Thoracic aorta (tissue), 2 donors: ENCODE results near the gene SLC6A11. TPM values are rescaled to one million over a fixed set of nuclear protein-coding genes. Genes with fewer than 3 reads are reported as not detected.

Experiments
- ATAC-seq: fragments of 150-250 bp; one replicate; pipeline ENCODE4 v1.8.0; 2017; ENCODE audit warnings: low read depth; ENCODE audit not compliant: insufficient number of reproducible peaks, low FRiP score
- DNase-seq: peaks from one replicate; pipeline ENCODE4 v3.0.0-alpha.2; 2020; ENCODE audit warnings: low spot score
- H3K27ac ChIP-seq, 2 donors: fragments of 200-600 bp; sonication (generic); 1 replicate in 1 of 2; 2 replicates in 1 of 2; pipeline ENCODE4 v1.5.1; 2016; ENCODE audit warnings: mild to moderate bottlenecking in 2 of 2, moderate library complexity in 2 of 2
- H3K27me3 ChIP-seq: fragments of 200-600 bp; sonication (generic); replicated peaks from 2 replicates; pipeline ENCODE4 v1.6.0; 2016; ENCODE audit warnings: mild to moderate bottlenecking; ENCODE audit not compliant: insufficient read depth
- H3K36me3 ChIP-seq: fragments of 200-600 bp; sonication (generic); one replicate; pipeline ENCODE4 v1.5.1; 2016
- H3K4me1 ChIP-seq, 2 donors: fragments of 200-600 bp; sonication (generic); 1 replicate in 1 of 2; 2 replicates in 1 of 2; pipeline versions ENCODE4 v1.5.1 to v1.6.0; 2016; ENCODE audit warnings: low read depth in 2 of 2, mild to moderate bottlenecking in 1 of 2; ENCODE audit not compliant: control insufficient read depth in 1 of 2
- H3K4me3 ChIP-seq: fragments of 200-600 bp; sonication (generic); 2 replicates; pipeline ENCODE4 v1.5.1; 2016; ENCODE audit warnings: mild to moderate bottlenecking
- H3K9me3 ChIP-seq: fragments of 200-600 bp; sonication (generic); 2 replicates; pipeline ENCODE4 v1.5.1; 2016
- CTCF ChIP-seq: fragments of 200-600 bp; sonication (generic); IDR thresholded peaks from one replicate; pipeline ENCODE4 v1.5.1; 2019; ENCODE audit warnings: antibody characterized with exemption
- total RNA-seq, 2 donors: library from RNA; depleted of rRNA; stranded (reverse); fragments of >200 nt; gene quantifications; one replicate each; pipeline versions ENCODE4 v1.1.0 to v1.2.3, GENCODE V29; 2016

SLC6A11 gene
- total RNA-seq, 2 donors from 2014 or later: not detected

GRCh38 chr3:10973046-10973595, 157.1 kb downstream of the SLC6A11 start:
- ATAC-seq: no peak
- no peaks in the 10 kb centered on the region for H3K4me1 ChIP-seq
- no peak overlapping the region for H3K4me3 ChIP-seq
- no peak for DNase-seq
- no peak overlapping the region for H3K27ac ChIP-seq
- TF ChIP-seq CTCF: no peak
- H3K9me3 ChIP-seq: no peaks in the 10 kb centered on the region
- H3K27me3 ChIP-seq: no peaks in the 10 kb centered on the region
- no peaks in the 10 kb centered on the region for H3K36me3 ChIP-seq

GRCh38 chr3:10974131-10974530, 158.1 kb downstream of the SLC6A11 start:
- H3K9me3 ChIP-seq: no peaks in the 10 kb centered on the region
- TF ChIP-seq CTCF: no peak
- ATAC-seq (no peak), DNase-seq (no peak)
- H3K4me1 ChIP-seq: no peaks in the 10 kb centered on the region
- H3K27me3 ChIP-seq: no peaks in the 10 kb centered on the region
- H3K4me3 ChIP-seq: no peak overlapping the region
- no peaks in the 10 kb centered on the region for H3K36me3 ChIP-seq
- H3K27ac ChIP-seq: no peak overlapping the region

GRCh38 chr3:10974746-10975375, 158.8 kb downstream of the SLC6A11 start:
- ATAC-seq (no peak), DNase-seq (no peak)
- H3K9me3 ChIP-seq: no peaks in the 10 kb centered on the region
- no peaks in the 10 kb centered on the region for H3K27me3 ChIP-seq
- TF ChIP-seq CTCF: no peak
- H3K4me3 ChIP-seq: no peak overlapping the region
- no peak overlapping the region for H3K27ac ChIP-seq
- no peaks in the 10 kb centered on the region for H3K36me3 ChIP-seq
- no peaks in the 10 kb centered on the region for H3K4me1 ChIP-seq

GRCh38 chr3:10975695-10976234, 159.7 kb downstream of the SLC6A11 start:
- Histone ChIP-seq H3K27ac (no peak overlapping the region), H3K9me3 (no peaks in the 10 kb centered on the region), H3K4me1 (no peaks in the 10 kb centered on the region), H3K36me3 (no peaks in the 10 kb centered on the region), H3K4me3 (no peak overlapping the region), H3K27me3 (no peaks in the 10 kb centered on the region)
- no peak for ATAC-seq
- DNase-seq: no peak
- no peak for TF ChIP-seq CTCF

- no peaks in the 10 kb centered on the region for H3K27me3 ChIP-seq
- H3K27ac ChIP-seq: no peak overlapping the region
- no peaks in the 10 kb centered on the region for H3K36me3 ChIP-seq
- ATAC-seq (no peak), DNase-seq (no peak)
- H3K4me3 ChIP-seq: no peak overlapping the region
- TF ChIP-seq CTCF: no peak
- no peaks in the 10 kb centered on the region for H3K9me3 ChIP-seq
- H3K4me1 ChIP-seq: peaks cover 0 to under 1% of the 10 kb centered on the region in 2 donors
These were observed 160.7 kb downstream of the SLC6A11 start for GRCh38 chr3:10976770-10977169.
